Measurements from ENCODE around the gene ZCCHC8. TPM values are rescaled to one million over a fixed set of nuclear protein-coding genes. Genes with fewer than 3 reads are reported as not detected.

ZCCHC8 gene
- total and polyA plus RNA-seq, 8 donors, result 7.8 to 110 (median 21.7) TPM

GRCh38 chr12:122538496-122538895 lies 37.8 kb upstream of the ZCCHC8 start:
- 92 to 96% (median 95%) methylated on average over 5 of the region's 5 CpGs for WGBS, 5 donors
- intact Hi-C loops (cut with DNase I; ENCODE audit: low total_unique reads), result no loop called here
- no peak for DNase-seq
- Histone ChIP-seq H3K27ac (no peak overlapping the region), H3K4me1 (no peaks in the 10 kb centered on the region), H3K27me3 (no peaks in the 10 kb centered on the region), H3K9me3 (no peaks in the 10 kb centered on the region), H3K36me3 (peaks cover 0 to 69% (median 36%) of the 10 kb centered on the region in 4 donors), H3K4me3 (no peak overlapping the region)
- no peak for TF ChIP-seq POLR2A (IDR thresholded peaks at IDR 0.05)
- TF ChIP-seq POLR2AphosphoS5 (IDR thresholded peaks at IDR 0.05), result no peak
- TF ChIP-seq EP300 (IDR thresholded peaks at IDR 0.05), result no peak
- TF ChIP-seq, protein P1, sequence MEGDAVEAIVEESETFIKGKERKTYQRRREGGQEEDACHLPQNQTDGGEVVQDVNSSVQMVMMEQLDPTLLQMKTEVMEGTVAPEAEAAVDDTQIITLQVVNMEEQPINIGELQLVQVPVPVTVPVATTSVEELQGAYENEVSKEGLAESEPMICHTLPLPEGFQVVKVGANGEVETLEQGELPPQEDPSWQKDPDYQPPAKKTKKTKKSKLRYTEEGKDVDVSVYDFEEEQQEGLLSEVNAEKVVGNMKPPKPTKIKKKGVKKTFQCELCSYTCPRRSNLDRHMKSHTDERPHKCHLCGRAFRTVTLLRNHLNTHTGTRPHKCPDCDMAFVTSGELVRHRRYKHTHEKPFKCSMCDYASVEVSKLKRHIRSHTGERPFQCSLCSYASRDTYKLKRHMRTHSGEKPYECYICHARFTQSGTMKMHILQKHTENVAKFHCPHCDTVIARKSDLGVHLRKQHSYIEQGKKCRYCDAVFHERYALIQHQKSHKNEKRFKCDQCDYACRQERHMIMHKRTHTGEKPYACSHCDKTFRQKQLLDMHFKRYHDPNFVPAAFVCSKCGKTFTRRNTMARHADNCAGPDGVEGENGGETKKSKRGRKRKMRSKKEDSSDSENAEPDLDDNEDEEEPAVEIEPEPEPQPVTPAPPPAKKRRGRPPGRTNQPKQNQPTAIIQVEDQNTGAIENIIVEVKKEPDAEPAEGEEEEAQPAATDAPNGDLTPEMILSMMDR (IDR thresholded peaks at IDR 0.05), result no peak

DNA sequence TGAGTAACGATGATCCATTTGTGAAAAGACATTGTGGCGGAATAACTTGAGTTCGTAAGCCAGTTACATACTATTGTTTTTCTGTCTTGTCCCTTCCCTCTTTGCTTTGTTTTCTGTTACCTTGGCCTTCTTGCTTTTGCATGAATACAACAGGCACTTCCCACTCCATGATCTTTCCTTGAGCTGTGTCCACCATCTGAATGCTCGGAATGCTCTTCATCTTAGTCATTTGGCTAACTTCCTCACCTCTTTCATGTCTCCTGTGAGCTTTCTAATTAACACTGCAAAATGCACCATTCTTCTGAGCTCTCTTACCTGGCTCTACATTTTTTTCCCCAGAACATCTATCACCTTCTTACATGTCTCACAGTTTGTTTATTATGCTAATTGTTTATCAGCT lies 36.3 kb upstream of the ZCCHC8 start:
- no peaks in the 10 kb centered on the region for H3K4me1 ChIP-seq
- no peak for TF ChIP-seq POLR2A (IDR thresholded peaks at IDR 0.05)
- TF ChIP-seq EP300 (IDR thresholded peaks at IDR 0.05), result no peak
- TF ChIP-seq, protein P1 (IDR thresholded peaks at IDR 0.05), result no peak
- no peak for TF ChIP-seq POLR2AphosphoS5 (IDR thresholded peaks at IDR 0.05)
- H3K27me3 ChIP-seq, result no peaks in the 10 kb centered on the region
- H3K9me3 ChIP-seq, result no peaks in the 10 kb centered on the region
- DNase-seq, result no peak
- no peak overlapping the region for H3K4me3 ChIP-seq
- H3K27ac ChIP-seq, result no peak overlapping the region
- intact Hi-C loops (cut with DNase I; ENCODE audit: low total_unique reads), result no loop called here
- peaks cover 0 to 56% (median 26%) of the 10 kb centered on the region in 4 donors for H3K36me3 ChIP-seq
- WGBS, 5 donors, result 94 to 99% (median 96%) methylated on average over 4 of the region's 4 CpGs

DNA sequence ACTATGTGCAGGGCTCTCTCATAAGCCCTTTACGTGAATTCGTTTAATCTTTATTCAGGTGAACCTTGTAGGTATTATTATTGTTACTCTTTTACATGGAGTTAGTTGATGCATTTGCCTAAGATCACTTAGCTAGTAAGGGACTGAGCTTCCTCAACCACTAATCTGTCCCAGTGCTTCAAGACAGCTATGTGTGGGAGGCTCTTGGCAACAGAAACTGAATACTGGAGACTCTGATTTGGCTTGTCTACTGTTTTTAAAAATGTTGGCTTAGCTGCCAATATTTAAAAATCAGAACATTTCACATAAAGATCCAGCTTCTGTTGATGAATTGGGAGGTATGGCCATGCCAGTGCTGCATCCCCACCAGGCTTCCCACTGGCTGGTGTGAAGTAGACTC lies 33.1 kb upstream of the ZCCHC8 start:
- TF ChIP-seq EP300 (IDR thresholded peaks at IDR 0.05), result no peak
- TF ChIP-seq, protein P1 (IDR thresholded peaks at IDR 0.05), result no peak
- no peaks in the 10 kb centered on the region for H3K9me3 ChIP-seq
- H3K4me1 ChIP-seq, result no peaks in the 10 kb centered on the region
- peaks cover 0 to 40% (median 25%) of the 10 kb centered on the region in 4 donors for H3K36me3 ChIP-seq
- H3K27me3 ChIP-seq, result no peaks in the 10 kb centered on the region
- 90 to 99% (median 95%) methylated on average over 2 of the region's 2 CpGs for WGBS, 5 donors
- peak in 1 of 2 donors; percentile 19 for DNase-seq
- H3K27ac ChIP-seq, result no peak overlapping the region
- H3K4me3 ChIP-seq, result no peak overlapping the region
- intact Hi-C loops (cut with DNase I; ENCODE audit: low total_unique reads), result no loop called here

GRCh38 chr12:122528992-122529391 lies 28.3 kb upstream of the ZCCHC8 start:
- H3K9me3 ChIP-seq, result no peaks in the 10 kb centered on the region
- intact Hi-C loops (cut with DNase I; ENCODE audit: low total_unique reads), result no loop called here
- TF ChIP-seq, protein P1 (IDR thresholded peaks at IDR 0.05), result no peak
- TF ChIP-seq POLR2AphosphoS5 (IDR thresholded peaks at IDR 0.05) (no peak), EP300 (IDR thresholded peaks at IDR 0.05) (no peak), POLR2A (IDR thresholded peaks at IDR 0.05) (no peak)
- WGBS, 5 donors, result 89 to 95% (median 95%) methylated on average over 6 of the region's 6 CpGs
- no peak overlapping the region for H3K27ac ChIP-seq
- H3K27me3 ChIP-seq, result no peaks in the 10 kb centered on the region
- H3K36me3 ChIP-seq, result peaks cover 0 to 16% (median 0%) of the 10 kb centered on the region in 4 donors
- H3K4me1 ChIP-seq, result peaks cover 17 to 30% (median 27%) of the 10 kb centered on the region in 4 donors
- DNase-seq, result no peak
- no peak overlapping the region for H3K4me3 ChIP-seq

Data from stomach (tissue), 9 donors.